ENCODE measurements around the gene LRRC42.

The LRRC42 gene

DNA sequence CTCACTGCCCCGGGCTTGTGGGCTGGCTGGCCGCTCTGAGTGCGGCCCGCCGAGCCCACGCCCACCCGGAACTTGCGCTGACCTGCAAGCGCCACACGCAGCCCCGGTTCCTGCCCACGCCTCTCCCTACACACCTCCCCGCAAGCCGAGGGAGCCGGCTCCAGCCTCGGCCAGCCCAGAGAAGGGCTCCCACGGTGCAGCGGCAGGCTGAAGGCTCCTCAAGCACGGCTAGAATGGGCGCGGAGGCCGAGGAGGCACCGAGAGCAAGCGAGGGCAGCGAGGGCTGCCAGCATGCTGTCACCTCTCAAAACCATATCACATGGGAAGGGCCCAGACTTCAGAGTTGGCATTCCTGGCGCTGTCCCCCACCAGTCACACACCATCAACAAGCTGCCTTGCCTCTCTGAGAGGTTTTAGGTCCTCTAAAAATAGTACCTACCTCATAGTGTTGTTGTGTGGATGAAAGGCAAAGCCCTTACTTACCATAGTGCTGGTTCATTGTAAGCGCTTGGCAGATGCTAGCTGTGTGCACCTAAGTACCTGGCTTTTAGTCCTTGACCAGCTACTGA, 58.4 kb downstream of the LRRC42 start:
- DNase-seq (ENCODE audit: low spot score), result no peak

DNA sequence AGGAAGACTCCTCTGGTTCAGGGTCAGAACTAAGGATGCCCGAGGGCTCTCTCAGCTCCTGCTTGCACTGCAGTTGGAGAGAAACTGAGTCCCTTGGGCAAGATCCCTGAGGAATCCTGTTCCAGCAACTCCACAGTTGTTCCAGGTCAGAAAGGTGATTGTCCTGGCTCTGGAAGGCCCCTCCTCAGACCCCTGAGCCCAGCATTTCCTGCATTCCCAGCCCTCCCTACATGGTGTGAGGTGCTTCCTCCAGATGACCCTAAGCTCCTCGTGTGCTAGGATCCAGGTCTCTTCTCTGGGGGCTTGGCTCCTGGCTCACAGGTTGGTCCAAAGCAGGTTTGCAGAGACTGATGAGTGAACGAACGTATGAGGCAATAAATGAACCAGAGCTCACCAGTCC, 60.4 kb downstream of the LRRC42 start:
- DNase-seq (ENCODE audit: low spot score), result no peak

DNA sequence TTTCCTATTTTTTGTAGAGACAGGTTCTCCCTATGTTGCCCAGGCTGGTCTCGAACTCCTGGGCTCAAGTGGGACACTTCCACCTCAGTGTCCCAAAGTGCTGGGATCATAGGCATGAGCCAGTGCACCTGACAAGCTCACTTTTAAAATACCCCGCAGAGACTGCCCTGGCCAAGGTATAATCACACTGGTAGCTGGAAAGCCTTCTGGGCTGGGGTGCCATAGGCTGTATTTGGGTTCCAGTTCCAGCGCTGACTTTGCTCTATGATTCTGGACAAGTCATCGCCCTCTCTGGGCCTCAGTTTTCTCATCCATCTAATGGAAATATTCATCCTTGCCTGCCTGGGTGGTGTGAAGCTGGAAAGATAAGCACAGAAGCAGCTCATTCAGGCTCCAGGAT, 61.5 kb downstream of the LRRC42 start:
- no peak for DNase-seq (ENCODE audit: low spot score)

DNA sequence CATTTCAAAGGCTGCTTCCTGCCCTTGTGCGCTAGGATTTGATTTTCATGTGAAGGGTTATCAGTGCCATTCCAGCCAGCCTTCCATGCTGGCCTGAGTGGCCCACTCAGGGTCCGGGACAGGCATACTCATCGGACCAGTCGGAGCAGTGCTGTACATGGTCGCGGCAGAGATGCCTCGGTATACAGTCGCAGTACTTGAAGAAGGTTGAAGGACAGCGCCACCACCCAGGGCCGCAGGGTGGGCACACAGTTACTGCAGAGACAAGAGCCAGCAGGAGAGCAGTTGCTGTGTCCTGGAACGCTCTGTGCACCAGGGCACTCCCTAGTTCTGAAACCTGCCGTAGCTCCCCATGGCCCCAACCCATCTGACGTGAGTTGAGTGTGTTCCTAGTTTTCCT, 62.7 kb downstream of the LRRC42 start:
- DNase-seq (ENCODE audit: low spot score), result no peak

DNA sequence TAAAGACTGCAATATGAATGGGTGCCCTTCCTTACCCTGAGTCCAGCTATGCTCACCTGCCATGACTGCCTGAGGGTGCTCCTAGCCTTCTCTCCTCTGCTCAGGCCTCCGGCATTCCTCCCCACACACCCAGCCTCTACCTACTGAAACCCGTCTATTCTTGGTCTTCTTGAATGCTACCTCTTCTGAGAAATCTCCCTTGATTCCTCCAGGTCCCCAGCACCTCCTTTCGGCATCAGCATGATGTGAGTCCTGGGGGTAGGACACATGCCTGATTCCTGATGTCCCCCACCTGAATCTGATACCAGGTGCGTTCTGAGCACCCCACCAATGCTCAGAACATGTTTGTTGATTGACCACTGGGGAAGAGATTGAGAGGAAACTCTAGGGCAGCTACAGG, 63.3 kb downstream of the LRRC42 start:
- no peak for DNase-seq (ENCODE audit: low spot score)

DNA sequence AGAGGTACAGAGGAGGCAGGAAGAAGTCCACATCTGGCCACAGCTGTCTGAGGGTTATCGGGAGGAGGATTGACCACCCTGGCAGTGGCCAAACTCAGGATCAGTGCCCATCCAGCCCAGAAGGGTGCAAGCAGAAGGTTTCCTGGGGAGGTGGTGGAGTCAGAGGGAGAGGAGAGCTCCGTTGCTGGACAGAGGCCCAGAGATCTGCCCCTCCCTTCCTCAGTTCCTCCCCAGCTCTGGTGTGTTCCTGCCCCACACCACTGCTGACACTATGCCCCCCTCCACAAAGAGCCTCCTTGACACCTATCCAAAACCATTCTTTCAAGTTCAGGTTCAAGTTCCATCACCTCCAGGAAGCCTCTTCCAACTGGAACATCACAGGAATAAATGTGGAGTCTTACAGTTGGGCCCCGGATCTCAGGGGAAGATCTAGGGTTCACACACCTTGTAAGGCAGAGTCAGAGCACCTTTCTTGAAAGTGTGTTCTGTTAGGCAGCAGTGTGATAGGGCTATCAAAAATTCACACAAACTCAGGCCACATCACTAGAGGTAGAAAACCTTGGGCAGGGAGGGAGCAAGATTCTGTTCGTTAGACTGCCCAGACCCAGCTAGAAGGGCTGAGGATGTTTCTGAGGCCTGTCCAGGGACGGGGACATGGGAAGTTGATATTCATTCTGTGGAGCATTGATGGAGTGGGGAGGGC, 64.4 kb downstream of the LRRC42 start:
- DNase-seq (ENCODE audit: low spot score), result no peak

DNA sequence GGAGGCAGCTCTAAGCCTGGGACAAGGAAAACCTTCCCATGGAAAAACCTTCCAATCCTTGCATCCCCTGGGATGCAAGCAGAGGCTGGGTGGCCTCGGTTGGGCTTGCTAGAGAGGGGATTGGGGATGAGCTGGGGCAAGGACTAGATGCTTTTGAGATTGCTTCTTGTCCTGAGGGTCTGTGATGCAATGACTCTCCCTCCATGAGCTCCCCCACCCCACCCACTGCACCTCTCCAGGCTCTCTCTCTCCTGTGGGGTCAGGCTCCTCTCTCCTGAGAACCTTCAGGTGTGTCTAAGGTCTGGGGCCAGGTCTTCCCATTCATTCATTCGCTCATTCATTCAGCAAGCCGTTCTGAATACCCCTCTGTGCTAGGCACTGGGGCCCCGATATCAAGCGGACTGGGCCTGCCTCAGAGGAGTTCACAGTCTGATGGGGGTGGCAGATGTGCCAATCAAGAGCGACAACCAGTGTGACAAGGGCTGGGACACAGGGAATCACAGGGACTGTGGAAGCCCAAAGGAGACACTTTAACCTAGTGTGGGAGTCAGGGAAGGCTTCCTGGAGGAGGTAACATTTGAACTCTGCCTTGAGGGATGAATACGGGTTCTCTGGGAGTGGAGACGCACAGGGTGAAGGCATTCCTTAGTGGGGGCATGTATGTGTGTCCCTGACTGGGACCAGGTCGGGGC, 65.3 kb downstream of the LRRC42 start:
- DNase-seq (ENCODE audit: low spot score), result no peak

DNA sequence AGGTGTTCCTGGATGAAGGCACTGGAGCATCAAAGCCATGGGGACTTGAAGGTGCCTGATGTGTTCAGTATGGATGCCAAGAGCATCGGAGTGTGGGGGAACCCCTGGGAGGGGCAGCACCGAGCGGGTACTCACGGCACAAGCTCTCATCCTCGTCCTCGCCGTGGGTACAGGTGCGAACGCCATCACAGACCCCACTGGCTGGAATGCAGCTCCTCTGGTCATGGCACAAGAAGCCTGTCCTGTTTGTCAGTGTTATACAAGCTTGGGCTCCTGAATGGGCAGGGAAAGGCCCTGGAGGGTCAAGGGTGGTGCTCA, 65.8 kb downstream of the LRRC42 start:
- no peak for DNase-seq (ENCODE audit: low spot score)

DNA sequence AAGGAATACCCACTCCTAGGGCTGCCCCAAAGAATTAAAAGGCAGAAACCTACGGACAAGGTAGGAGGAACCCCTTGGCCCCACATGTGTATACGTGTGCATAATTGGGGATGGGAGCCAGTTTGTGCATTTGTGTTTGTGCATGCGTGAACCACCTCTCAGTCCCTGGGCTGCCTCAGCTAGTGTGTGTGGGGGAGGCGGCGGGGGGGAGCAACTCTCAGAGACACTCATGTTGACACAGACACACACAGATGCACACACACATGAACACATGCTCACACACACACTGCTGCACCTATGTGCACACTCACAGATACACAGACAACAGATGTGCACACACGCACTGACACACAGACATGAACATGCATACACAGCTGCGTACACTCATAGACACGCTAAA, 66.7 kb downstream of the LRRC42 start:
- no peak for DNase-seq (ENCODE audit: low spot score)

DNA sequence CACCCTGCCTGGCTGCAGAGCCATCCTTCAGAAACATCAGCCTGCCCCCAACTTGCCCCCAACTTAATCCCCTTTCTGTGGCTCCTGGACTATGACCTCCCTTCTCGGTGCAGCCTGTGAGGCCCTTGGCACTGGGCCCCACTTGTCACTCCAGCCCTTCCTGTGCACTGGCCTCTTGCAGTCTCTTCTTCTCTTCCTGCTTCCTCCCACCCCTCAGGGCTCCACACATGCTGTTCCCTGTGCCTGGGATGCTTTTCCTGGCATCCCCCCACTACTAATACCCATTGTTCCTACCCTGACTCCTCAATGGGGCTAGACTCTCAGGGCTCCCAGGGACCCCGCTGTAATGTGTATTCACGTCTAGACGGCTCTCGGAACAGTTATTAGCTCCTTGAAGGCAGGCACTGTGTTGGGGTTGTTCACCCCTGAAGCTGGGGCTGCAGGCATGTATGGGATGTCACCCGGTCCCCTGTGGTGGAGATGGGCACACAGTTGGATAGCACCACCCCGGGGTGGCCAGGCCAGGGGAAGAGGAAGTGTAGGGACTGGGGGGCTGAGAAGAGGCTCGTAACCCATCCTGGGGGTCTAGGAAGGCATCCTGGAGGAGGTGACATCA, 67.4 kb downstream of the LRRC42 start:
- DNase-seq (ENCODE audit: low spot score), result no peak

DNA sequence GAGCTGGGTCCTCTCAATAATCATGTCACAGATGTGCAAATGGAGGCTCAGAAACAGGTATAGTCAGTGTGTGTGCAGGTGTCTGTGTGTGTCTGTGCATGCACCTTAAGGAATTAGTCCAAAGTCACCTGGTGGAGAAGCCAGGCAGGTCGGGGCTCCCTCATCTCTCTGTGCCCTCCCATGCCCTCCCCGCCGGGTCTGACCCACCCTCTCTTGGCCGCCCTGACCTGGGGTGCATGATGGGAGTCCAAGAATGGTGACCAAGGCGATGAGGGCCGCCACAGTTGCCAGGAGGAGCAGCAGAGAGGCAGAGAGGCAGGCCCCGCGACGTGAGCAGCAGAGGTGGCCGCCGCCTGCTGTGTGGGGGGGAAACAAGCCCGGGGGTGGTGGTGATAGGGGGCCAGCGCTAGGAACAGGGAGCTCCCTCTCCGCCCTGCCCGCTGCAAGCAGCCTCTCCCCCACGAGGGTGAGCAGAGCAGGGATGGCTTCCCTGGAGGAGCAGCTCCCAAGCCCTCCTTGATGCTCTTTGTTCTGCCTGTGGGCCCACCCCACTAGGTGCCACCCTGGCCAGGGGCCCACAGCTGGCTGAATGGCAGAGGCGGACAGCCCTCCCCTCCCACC, 68.0 kb downstream of the LRRC42 start:
- DNase-seq (ENCODE audit: low spot score), result no peak

DNA sequence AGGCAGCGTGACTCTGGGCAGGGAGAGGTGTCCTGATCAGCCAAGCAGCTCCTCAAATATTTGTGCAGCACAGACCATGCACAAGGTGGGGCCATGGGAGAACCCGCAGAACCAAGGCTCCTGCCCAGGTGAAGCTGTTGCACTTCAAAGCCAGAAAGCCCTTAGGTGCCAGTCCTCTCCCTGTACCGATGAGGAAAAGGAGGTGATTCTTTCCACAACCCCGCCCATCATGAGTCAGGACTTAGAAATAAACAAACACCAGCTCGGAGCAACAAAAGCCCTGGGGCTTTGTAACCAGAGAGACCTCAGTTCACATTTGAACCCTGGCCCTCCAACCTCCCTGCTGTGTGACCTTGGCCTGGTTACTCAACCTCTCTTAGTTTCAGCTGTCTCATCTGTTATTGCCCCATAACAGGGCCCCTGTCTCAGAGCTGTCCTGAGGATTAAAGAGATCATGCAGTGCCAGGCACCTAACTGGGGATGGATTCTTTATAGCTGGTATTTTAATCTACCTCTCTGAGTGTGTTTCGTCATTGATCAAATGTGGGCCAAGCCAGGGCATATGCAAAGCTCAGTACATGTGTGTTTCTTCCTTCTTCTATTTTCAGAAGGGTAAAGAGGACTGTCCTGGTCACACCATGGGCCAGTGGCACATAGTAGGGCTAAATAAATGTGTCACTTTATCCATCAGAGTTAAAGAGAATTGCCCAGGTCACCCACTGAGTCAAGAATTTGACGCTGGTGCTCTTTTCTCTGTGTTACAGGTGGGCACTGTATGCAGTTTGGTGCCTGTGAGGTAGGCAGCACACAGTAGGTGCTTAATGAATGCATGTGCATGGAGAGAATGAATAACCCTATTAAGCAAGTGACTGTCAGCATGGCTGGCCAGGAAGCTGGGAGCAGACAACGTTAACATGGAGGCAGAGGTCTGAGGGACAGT, 70.5 kb downstream of the LRRC42 start:
- DNase-seq (ENCODE audit: low spot score), result peak; percentile 46
